GM21360 (cell line): Measurements from ENCODE around the gene GOLGB1.
"Not testable (repeated sequence)": the region's sequence is repeated elsewhere in the genome, so short reads cannot be mapped to it uniquely, and the experiment has no call there.

ENCODE experiments used
- ATAC-seq: cut with Tn5 transposase; IDR thresholded peaks from one replicate; pipeline ENCODE4 v1.9.1; 2021; ENCODE audit warnings: mild to moderate bottlenecking, moderate library complexity; ENCODE audit not compliant: unreplicated experiment

Gene GOLGB1

DNA sequence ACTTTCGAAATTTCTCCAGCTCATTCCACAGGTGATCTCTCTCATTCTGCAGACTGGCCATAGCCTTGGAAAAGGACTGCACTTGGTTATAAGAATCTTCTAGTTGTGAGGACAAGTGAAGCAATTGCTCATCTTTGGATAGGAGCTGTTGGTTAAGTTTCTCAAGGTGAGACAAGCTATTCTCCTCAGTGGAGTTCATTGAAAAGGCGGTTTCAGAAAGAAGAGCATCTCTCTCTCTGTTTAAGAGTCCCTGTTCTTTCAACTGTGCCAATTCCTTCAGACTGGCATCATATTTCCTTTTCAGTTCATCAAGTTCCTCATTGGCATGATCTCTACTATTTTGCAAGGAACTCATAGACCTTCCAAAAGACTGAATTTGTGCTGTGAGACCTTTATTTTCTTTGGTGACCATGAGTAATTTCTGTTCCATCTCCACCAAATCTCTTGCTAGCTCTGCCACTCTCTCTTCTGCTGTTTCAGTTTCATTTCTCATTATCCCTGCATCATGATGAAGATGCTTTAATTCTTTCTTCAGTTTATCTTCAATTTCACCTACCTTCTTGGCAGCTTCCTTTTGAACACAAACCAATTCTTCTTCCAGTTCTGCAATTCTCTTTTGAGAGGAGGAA lies 58.6 kb downstream of the GOLGB1 start:
- peak; percentile 82 for ATAC-seq

DNA sequence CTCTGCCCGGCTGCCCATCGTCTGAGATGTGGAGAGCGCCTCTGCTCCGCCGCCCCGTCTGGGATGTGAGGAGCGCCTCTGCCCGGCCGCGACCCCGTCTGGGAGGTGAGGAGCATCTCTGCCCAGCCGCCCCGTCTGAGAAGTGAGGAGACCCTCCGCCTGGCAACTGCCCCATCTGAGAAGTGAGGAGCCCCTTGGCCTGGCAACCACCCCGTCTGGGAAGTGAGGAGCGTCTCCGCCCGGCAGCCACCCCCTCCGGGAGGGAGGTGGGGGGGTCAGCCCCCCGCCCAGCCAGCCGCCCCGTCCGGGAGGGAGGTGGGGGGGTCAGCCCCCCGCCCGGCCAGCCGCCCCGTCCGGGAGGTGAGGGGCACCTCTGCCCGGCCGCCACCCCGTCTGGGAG lies 60.8 kb downstream of the GOLGB1 start:
- not testable (repeated sequence) for ATAC-seq

DNA sequence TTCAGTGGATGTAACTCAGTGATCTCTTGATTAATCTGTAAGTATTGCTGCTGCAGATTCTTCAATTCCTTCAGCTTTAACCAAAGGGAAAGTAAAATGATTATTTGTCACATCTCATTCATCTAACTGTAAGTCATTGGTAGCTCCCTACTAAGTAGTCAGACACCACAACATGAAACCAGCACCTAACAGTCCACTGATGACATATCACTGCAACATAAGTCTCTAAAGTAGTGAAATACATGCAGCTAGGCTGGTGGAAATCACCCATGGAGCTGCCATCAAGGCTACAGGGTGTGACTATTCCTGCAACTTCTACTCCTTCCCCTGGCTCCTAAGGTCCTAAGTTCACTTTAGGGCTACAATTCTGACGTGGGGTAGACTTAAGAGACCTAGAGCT lies 67.7 kb downstream of the GOLGB1 start:
- no peak for ATAC-seq

DNA sequence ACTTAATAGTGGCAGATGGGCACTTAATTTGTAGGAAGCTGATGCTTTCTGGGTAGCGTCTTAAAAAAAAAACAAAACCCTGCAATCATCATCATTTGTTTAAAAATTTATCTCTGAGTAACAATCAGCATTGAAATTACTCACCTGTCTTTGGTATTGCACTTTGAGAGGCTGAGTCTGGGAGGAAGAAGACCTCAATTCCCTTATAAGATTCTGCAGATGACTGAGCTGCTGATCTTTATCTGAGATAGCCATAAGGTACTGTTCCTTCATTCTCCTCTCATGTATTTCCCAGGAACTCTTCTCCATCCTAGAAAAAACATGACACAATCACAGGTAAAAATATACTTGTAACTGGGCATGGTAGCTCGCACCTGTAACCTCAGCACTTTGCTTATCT lies 72.4 kb downstream of the GOLGB1 start:
- no peak for ATAC-seq

DNA sequence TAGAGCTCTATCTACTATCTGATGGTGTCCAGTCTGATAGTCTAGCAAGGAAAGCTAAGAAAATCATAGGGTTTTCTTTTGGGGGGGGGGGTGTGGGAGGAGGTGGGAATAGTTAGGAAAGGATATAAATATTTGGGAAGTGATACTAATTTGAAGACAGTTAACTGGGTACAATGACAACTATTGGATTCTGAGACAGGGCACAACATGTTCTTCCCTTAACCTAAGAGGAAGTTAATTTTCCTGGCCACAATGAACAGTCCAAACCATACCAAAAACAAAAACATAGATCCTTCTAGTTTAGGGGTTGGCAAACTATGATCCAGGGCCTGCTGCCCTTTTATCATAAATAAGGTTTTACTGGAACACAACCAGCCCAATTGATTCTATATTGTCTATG lies 78.9 kb downstream of the GOLGB1 start:
- no peak for ATAC-seq

DNA sequence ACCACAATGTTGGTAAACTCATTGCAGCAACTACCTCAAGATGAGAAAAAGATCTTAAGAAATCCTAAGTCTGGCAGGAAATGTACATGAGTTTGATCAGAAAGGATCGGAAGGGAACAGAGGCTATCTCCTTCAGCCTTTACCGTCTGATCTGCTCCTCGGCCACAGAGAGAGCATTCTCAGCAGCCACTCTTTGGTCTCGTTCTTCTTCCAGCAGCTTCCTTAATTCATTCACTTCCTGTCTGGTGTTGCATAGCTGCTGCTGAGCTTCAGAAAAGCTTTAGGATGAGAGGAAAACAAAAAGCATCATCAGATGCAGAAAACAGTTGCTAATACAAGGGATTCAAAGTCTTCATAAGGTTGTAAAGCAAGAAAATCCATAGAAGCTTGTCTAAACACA lies 82.2 kb downstream of the GOLGB1 start:
- ATAC-seq, result no peak

DNA sequence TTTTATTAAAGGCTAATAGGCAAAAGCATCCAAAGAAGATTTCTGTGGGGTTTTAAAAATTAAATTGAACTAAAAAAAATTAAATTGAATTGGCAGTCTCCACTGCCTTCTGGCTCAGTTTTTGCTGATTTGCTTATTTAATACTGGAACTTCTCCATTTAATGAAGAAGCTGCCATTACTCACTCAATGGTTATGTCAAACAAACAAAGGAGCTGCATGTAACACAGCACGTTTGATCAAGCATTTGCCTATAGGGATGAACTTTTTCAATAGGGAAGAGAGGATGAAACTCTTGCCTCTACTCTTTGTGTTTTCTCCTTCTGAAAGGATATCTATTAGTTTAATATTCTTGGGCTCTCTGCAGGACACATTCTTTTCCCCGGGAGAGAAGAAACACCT lies 84.1 kb downstream of the GOLGB1 start:
- ATAC-seq, result no peak

DNA sequence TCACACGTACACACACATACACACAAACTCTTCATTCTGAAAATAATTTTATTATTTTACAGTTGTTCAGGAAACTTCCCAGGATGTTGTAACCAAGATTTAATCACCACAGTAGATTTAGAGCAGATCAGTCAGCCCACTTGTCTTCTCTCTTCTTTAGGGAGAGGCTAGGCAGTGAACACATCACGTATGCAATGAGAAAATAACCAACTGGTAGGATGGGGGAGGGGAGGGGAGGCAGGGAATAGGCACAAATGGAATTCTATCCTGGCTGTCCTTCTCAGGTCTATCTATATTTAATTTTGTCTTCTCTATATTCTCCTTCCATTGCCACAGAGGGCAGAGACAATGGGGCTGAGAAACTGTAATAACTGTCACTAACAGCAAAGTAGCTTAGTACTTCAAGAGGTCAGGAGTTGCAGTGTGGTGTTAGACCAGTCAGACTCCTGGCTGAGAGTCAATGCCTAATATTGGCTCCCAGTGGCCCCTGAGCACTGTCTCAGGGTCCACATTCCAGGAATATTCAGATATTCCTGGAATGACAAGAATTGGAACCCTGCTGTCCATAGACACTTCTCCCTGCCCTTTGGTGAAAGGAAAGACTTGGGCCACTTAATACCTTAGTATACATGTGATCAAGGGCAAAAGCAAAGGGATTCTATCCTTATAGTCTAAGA lies 86.2 kb downstream of the GOLGB1 start:
- no peak for ATAC-seq

DNA sequence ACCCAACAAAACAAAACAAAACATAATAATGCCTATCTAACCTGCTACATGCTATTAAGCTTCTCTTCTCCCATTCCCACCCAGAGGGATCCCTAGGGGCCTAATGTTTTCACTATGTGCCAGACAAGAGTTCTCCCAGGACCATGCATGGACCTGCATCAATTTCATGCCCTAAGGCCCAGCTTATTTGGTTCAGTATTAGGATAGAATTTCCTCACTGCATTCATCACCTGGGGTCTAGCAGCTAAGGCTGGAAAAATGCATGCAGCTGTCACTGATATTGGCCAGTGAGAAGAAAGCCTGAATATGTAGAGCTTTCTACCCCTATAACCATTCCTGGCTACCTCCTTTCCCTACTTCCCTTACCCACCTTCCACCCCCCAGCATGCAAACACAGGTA lies 86.8 kb downstream of the GOLGB1 start:
- no peak for ATAC-seq

DNA sequence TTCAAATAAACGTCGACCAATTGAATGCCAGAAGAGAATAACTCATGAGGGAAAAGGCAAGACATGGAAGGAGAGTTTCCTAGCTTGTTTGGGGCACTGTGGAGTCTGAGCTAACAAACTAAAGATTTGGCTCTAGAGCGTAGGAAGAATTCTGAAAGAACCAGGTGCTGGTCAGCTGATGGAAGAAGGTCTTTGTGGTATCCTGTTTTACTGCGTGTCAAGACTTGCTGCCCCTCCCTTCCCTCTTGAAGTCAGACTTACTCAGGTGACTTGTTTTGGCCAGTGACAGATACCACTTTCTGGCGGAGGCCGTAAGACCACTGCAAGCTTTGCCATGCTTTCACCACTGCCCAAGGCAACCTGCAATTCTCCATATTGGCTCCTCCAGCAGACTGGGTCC lies 88.2 kb downstream of the GOLGB1 start:
- ATAC-seq, result no peak

DNA sequence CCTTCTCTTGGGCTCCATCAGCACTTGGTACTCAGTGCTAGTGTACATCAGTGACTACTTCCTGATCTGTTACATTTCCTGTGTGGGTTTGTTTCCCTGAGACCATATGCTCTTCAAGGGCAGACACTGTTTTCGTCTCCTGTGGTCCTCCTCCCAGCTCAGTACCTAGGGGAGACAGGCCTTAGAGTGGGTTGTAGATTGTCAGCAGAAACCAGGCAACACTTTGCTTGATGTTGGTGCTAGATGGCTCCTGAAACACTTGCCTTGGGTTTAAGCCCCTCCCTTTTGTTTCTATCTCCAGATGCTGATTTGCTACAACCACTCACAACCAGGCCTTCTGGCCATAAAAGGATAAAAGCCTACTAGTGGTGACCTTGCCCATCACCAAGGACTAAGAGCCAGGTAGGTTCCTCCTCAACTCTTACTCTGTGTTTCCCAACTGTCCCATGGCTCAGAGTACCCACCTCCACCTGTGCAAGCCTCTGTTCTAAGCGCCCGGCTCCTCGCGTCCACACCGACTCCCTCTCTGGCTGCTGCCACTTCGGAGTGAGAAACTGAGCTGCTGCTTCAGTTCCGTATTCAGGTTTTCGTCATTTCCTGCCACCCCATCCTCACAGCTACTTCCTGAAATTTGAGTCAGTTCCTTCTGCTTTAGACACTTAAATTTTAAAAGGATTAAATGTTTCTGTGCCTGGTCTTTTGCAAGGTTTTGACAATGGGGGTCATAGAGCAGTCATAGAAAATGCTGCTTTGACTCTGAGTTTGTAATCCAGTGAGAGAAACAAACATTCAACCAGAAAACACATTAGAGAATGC lies 89.0 kb downstream of the GOLGB1 start, which contains the start of gene HCLS1:
Gene HCLS1, minus strand, starts transcription at position 548 of the 816 bp plus-strand sequence. CDS start 2,556 bp downstream, outside the sequence.
- peak; percentile 84 for ATAC-seq

DNA sequence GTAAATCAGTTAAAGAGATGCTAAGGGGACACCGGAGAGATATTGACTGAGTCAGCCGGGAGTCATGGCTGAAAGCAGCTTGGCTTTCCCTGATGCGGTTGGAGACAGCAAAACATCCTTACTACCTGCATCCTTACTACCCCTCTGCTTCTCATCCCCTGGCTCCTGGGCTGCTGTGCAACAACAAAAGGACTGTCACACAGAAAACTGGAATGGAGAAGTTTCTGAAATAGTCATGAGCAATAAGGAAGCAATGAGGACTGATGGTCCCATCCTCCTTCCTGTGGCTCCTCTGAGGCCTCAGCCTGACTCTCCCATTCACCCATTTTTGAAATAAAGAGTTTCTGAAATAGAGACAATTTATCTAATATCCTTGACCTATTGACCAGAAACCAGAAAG lies 90.0 kb downstream of the GOLGB1 start:
- no peak for ATAC-seq

DNA sequence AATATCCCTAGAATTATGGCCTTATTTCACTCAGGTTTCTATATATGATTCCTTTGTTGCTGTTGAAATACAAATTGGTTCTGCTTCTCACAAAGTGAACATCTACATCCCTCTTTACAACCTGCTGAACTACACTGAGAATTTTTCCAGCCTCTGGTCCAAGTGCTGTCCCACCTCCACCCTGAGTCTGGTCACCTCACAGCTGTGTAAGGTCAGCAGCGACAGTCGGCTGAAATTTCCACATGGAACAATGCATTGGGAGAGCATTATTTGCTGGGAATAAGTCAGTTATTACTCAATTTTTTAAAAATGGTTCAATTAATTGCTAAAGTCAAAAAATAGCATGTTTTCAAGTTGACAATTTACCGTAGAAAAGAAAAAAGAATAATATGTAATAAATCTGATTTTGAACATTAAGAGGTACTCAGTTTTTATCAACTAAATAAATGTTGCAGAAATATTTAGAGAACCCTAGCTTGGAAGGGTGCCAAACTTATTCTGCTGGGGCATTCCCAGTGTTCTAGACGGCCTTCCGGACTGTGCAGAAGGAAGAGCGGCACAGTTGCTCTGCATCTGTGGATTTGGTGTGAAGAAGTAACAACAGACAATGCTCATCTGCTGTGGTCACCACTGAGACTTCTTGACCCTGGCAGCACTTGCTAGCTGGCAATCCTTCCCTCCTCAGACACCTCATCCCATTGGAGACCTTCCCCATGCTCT lies 90.7 kb downstream of the GOLGB1 start:
- no peak for ATAC-seq

DNA sequence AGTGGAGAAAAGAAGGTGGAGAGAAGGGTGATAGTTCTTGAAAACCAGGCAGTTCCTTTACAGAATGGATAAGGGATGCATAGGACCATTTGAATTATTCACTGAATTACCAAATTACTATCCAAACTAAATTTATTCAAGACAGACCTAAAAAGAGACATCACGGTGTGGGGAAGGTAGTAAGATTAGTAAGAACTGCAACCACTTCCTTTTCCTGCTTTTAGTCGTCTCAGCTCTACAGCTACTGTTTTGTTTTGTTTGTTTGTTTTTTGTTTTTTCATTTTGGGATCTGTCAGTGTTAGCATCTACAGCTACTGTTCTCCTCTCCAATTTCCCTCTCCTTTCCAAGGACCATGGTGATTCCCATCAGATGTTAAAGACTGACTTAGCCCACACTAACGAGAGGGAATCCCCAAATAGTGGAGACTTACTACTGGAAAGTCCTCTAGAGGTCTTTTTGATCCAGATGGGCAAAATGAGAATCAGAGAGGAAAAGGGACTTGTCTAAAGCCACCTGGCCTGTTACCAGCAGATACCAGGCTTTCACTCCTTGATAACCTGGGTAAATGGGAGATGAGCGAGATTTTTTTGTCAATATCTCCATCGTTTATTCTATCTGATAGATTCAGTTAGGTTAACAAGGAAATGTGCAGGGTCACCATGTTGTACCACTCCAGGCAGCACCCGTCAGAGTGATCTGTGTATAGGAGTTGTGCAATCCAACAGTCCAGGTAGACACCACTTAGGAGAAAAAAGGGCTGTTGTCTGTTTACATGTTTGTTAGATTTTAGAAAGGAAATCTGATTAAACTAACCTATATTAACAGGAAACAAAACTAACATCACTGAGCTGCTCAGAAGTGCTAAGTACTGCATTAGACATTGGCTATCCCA lies 94.8 kb downstream of the GOLGB1 start:
- ATAC-seq, result peak; percentile 79

DNA sequence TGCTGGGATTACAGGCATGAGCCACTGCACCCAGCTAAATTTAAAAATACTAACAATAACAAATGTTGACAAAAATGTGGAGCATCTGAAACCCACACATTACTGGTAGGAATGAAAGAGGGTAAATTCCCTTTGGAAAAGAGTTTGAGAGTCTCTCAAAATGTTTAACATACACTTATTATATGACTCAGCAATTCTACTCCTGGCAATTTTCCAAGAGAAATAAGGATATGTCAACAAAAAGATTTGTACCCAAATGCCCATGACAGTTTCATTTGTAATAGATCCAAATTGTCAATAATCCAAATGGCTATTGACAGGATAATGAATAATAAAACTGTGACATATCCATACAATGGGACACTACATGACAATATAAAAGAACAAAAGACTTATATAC lies 97.9 kb downstream of the GOLGB1 start:
- no peak for ATAC-seq

DNA sequence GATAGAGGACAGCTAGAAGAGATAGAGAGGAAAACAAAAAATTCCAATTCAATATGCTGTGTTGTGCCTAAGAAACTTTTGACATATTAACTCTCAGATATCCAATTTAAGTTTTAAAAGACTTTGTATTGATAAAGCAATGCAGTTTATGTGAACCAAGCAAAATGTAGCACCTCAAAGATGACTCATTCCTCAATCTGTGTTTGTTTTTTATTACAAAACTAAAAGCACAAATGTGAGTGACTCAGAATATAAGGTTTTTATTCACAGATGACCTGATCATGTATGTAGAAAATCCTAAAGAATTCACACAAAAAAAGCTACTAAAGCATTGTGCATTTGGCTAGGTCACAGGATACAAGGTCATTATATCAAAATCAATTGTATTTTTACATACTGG lies 99.9 kb downstream of the GOLGB1 start:
- ATAC-seq, result no peak

DNA sequence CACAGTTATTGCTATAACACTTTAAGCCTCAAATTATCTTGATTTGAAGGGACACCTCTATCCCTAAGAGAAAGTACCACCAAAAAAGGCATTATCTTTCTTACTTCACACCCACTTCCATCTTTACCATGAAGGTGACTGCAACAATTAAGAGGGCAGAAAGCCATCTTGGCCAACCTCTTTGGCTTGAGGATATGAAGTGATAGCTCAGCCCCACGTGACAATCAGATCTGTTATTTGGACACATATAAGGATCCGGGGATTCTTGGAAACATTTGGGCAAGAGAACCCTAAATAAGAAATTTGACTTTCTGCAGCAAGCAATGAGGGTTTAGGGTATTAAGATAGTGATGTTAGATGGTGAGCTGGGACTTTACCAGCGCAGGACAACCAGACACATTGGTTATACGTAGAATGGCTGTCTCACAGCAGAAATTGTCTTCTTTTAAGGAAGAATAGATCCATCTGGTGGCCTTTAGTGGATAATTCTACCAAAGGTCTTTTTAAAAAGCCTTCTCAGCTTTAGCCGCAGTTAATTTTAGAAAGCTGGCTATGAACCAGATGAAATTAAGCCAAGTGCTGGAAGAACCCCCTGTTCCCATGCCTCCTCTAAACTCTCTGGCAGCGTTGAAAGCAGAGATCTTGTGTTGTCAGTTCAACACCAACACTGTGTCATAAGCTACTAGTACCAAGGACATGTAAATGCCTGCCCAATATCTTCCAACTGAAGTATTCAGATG lies 101.2 kb downstream of the GOLGB1 start:
- no peak for ATAC-seq

DNA sequence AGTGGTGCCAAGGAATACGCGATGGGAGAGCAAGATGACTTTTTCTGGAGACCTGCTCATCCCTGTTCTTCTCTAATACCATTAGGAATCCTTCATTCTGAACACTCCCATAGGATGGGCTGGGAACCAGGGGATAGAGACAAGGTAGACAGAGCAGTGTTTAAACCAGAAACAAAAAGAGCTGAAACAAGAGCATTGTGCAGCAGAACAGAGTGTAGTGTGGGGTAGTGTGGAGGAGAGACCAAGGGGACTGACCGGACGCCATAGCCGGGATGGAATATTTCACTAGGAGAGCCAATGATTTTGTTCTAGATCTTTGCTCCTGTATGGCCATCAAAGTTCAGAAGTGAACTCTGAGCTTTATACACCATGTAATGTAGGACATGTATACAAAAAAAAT lies 104.5 kb downstream of the GOLGB1 start:
- ATAC-seq, result no peak

DNA sequence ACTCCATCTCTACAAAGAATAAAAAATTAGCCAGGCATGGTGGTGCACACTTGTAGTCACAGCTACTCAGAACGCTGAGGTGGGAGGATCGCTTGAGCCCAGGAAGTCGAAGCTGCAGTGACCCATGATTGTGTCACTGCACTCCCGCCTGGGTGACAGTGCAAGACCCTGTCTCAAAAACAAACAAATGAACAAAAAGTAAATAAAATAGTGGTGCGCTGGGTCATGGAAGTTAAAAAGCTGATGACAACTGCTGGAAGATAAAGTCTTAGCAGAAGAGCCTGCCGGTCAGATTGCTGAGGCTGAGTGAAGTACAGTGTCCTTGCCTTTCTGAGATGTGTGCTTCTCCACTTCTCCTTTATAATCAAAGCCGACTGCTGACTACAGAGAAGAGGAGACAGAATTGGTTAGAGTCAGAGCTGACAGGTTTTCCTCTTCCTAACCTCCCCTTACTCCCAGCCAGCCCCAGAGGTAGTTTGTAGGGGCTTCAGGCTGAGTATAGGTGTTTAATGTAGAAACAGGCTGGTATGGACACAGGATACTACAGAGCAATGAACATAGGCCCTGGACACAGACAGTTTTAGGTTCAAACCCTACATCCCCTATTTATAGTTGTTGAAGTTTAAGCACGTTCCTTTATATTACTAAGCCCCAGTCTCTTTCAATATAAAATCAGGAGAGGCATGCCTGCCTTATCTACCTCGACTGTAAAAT lies 106.8 kb downstream of the GOLGB1 start:
- ATAC-seq, result no peak
